OCI-LY1 (cell line): Measurements from ENCODE around the gene CDKAL1.

ENCODE experiments used
- H2AFZ ChIP-seq: fragments of 200-600 bp; sonication (generic), shearing (Covaris generic); 2 replicates; pipeline ENCODE4 v1.6.0; 2014; ENCODE audit warnings: antibody characterized with exemption, mild to moderate bottlenecking, low read length
- H3F3A ChIP-seq: fragments of 200-600 bp; sonication (generic), shearing (Covaris generic); 2 replicates; pipeline ENCODE4 v1.6.0; 2014; ENCODE audit warnings: mild to moderate bottlenecking, antibody characterized with exemption, low read length, moderate library complexity; ENCODE audit not compliant: insufficient read depth
- H3K27ac ChIP-seq: fragments of 200-600 bp; sonication (generic); 2 replicates; pipeline ENCODE4 v1.5.1; 2014; ENCODE audit warnings: low read length, mixed run types, mild to moderate bottlenecking, low read depth; ENCODE audit not compliant: poor library complexity, severe bottlenecking
- H3K27me3 ChIP-seq: fragments of 200-600 bp; sonication (generic); 2 replicates; pipeline ENCODE4 v1.6.0; 2014; ENCODE audit warnings: antibody characterized with exemption, mild to moderate bottlenecking, low read length, moderate library complexity; ENCODE audit not compliant: insufficient read depth
- H3K36me3 ChIP-seq: fragments of 200-600 bp; sonication (generic); 2 replicates; pipeline ENCODE4 v1.6.1; 2014; ENCODE audit warnings: mild to moderate bottlenecking, antibody characterized with exemption, low read length, moderate library complexity, mixed read lengths; ENCODE audit not compliant: insufficient read depth
- H3K4me1 ChIP-seq: fragments of 200-600 bp; sonication (generic); 2 replicates; pipeline ENCODE4 v1.5.1; 2014; ENCODE audit warnings: mild to moderate bottlenecking, low read length, moderate library complexity; ENCODE audit not compliant: insufficient read depth, severe bottlenecking
- H3K4me2 ChIP-seq: fragments of 200-600 bp; sonication (generic), shearing (Covaris generic); 2 replicates; pipeline ENCODE4 v1.6.1; 2014; ENCODE audit warnings: low read length
- H3K4me3 ChIP-seq: fragments of 200-600 bp; sonication (generic); 2 replicates; pipeline ENCODE4 v1.5.1; 2014; ENCODE audit warnings: low read length, low read depth, mild to moderate bottlenecking, mixed read lengths; ENCODE audit not compliant: poor library complexity, severe bottlenecking
- H3K79me2 ChIP-seq: fragments of 200-600 bp; shearing (Covaris generic); 2 replicates; pipeline ENCODE4 v1.6.1; 2016; ENCODE audit warnings: mixed run types, low read length, mixed read lengths; ENCODE audit not compliant: insufficient read depth
- H3K9ac ChIP-seq: fragments of 200-600 bp; sonication (generic), shearing (Covaris generic); 2 replicates; pipeline ENCODE4 v1.6.1; 2014; ENCODE audit warnings: mild to moderate bottlenecking, low read length, mixed read lengths
- H3K9me2 ChIP-seq: fragments of 200-600 bp; sonication (generic), shearing (Covaris generic); 2 replicates; pipeline ENCODE4 v1.6.1; 2014; ENCODE audit warnings: low read depth, mild to moderate bottlenecking, low read length, mixed read lengths
- H3K9me3 ChIP-seq: fragments of 200-600 bp; shearing (Covaris generic); 2 replicates; pipeline ENCODE4 v1.6.1; 2014; ENCODE audit warnings: low read length, mixed read lengths
- H4K20me1 ChIP-seq: fragments of 200-600 bp; sonication (generic), shearing (Covaris generic); 2 replicates; pipeline ENCODE4 v1.6.0; 2016; ENCODE audit warnings: mild to moderate bottlenecking, low read length; ENCODE audit not compliant: insufficient read depth
- EZH2 ChIP-seq: fragments of 200-600 bp; sonication (generic), shearing (Covaris generic); IDR thresholded peaks from 2 replicates; pipeline ENCODE4 v1.8.0; 2017; ENCODE audit warnings: borderline replicate concordance, mixed run types, mild to moderate bottlenecking, antibody characterized with exemption, low read length, moderate library complexity, mixed read lengths
- TF ChIP-seq, protein P1 (sequence below): fragments of 200-600 bp; sonication (generic), shearing (Covaris generic); IDR thresholded peaks from 2 replicates; pipeline ENCODE4 v1.5.1; 2017; ENCODE audit warnings: mild to moderate bottlenecking, antibody characterized with exemption, low read length, moderate library complexity, mixed read lengths

The CDKAL1 gene

GRCh38 chr6:20490591-20490990 is 43.7 kb upstream of the CDKAL1 start:
- H3K9me2 ChIP-seq: no peaks in the 10 kb centered on the region
- no peak overlapping the region for H3K27ac ChIP-seq
- H3K4me1 ChIP-seq: no peaks in the 10 kb centered on the region
- H3K9me3 ChIP-seq: no peaks in the 10 kb centered on the region
- no peaks in the 10 kb centered on the region for H3K79me2 ChIP-seq
- H3K36me3 ChIP-seq: peaks cover 60% of the 10 kb centered on the region
- no peak overlapping the region for H2AFZ ChIP-seq
- H4K20me1 ChIP-seq: no peaks in the 10 kb centered on the region
- no peak overlapping the region for H3K4me2 ChIP-seq
- H3K27me3 ChIP-seq: no peaks in the 10 kb centered on the region
- H3K9ac ChIP-seq: no peak overlapping the region
- TF ChIP-seq, protein P1, sequence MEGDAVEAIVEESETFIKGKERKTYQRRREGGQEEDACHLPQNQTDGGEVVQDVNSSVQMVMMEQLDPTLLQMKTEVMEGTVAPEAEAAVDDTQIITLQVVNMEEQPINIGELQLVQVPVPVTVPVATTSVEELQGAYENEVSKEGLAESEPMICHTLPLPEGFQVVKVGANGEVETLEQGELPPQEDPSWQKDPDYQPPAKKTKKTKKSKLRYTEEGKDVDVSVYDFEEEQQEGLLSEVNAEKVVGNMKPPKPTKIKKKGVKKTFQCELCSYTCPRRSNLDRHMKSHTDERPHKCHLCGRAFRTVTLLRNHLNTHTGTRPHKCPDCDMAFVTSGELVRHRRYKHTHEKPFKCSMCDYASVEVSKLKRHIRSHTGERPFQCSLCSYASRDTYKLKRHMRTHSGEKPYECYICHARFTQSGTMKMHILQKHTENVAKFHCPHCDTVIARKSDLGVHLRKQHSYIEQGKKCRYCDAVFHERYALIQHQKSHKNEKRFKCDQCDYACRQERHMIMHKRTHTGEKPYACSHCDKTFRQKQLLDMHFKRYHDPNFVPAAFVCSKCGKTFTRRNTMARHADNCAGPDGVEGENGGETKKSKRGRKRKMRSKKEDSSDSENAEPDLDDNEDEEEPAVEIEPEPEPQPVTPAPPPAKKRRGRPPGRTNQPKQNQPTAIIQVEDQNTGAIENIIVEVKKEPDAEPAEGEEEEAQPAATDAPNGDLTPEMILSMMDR: no peak
- TF ChIP-seq EZH2: no peak
- H3F3A ChIP-seq: no peaks in the 10 kb centered on the region
- H3K4me3 ChIP-seq: no peak overlapping the region

DNA sequence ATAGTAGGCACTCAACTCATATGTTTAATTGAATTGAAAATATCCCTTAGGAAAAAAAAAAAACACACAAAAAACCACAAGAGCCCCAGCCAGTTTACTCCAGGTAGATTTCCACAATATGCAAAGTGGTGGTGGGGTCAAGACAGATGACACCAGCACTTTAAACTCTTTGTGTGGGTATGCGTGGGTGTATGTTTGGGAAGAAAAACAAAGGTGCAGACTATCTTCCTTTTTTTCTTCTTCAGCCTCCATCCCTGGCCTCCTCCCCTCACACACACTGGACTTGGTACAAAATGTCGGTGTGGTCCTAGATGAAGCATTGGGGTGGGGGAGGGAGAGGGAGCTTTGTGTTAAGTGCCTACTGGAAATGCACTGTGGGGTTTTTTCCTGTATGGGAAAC is 42.2 kb upstream of the CDKAL1 start:
- Histone ChIP-seq H3F3A (no peaks in the 10 kb centered on the region), H3K27ac (no peak overlapping the region), H3K27me3 (no peaks in the 10 kb centered on the region), H3K79me2 (no peaks in the 10 kb centered on the region), H4K20me1 (no peaks in the 10 kb centered on the region), H3K4me3 (no peak overlapping the region), H3K4me1 (no peaks in the 10 kb centered on the region), H3K4me2 (no peak overlapping the region), H3K36me3 (peaks cover 46% of the 10 kb centered on the region), H2AFZ (no peak overlapping the region), H3K9me3 (no peaks in the 10 kb centered on the region), H3K9ac (no peak overlapping the region), H3K9me2 (no peaks in the 10 kb centered on the region)
- TF ChIP-seq, protein P1: no peak
- no peak for TF ChIP-seq EZH2

DNA sequence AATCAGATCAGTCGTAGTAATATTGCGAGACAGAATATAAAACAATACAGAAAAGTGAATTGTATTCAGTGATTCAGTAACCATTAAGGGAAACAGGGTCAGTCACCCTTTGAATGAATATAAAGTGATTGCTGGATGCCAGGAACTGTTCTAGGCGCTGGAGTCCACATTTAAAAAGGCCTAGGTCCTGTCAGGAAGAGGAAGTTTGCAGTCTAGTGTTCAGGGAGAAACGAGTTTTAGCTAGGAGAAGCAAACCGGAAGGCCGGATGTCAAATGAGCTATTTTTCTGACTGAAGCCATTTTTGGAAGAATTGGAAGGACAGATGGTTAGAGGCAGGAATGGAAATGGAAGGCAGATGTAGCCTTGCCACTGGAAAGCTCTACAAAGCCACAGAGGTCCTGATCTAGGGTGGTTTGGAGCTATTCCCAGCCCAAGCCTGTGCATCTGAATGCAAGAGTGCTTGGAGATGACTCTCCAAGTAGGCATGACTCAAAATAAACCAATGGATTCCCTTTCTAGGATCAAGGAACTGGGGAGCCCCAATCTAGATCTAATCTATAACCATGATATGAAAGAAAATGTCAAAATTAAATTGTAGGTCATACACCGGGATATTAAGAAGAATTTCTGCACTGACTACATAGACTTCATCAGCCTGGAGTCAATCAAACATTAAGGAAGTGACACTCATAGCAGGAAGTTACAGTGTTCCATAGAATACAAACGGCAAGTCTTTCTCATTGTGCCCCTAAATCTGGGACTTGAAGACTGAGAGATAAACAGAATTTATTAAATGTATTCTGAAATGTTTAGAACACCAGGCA is 36.8 kb upstream of the CDKAL1 start:
- H3K4me1 ChIP-seq: no peaks in the 10 kb centered on the region
- no peak overlapping the region for H3K9ac ChIP-seq
- no peaks in the 10 kb centered on the region for H3K79me2 ChIP-seq
- no peak overlapping the region for H3K27ac ChIP-seq
- no peak overlapping the region for H3K4me3 ChIP-seq
- no peak overlapping the region for H3K4me2 ChIP-seq
- no peaks in the 10 kb centered on the region for H3K9me2 ChIP-seq
- no peaks in the 10 kb centered on the region for H3F3A ChIP-seq
- TF ChIP-seq, protein P1: no peak
- no peak for TF ChIP-seq EZH2
- no peaks in the 10 kb centered on the region for H3K27me3 ChIP-seq
- no peak overlapping the region for H2AFZ ChIP-seq
- H3K36me3 ChIP-seq: no peaks in the 10 kb centered on the region
- no peaks in the 10 kb centered on the region for H4K20me1 ChIP-seq
- no peaks in the 10 kb centered on the region for H3K9me3 ChIP-seq
